Spleen (tissue), 11 donors: Measurements from ENCODE around the gene NDOR1. TPM values are rescaled to one million over a fixed set of nuclear protein-coding genes. Genes with fewer than 3 reads are reported as not detected.

Experiments
- DNase-seq: peaks from one replicate; pipeline ENCODE4 v3.0.0-alpha.2; 2020
- H3K27ac ChIP-seq, 8 donors: fragments of 200-600 bp; sonication (generic) in 7 of 8; 1 replicate in 4 of 8; 2 replicates in 4 of 8; pipeline versions ENCODE4 v1.5.0 to v1.8.0; 2016 to 2021; ENCODE audit warnings: inconsistent platforms in 4 of 8, mild to moderate bottlenecking in 4 of 8, moderate library complexity in 1 of 8
- H3K27me3 ChIP-seq, 7 donors: fragments of 200-600 bp; sonication (generic) in 6 of 7; replicated peaks in 1 of 7; 1 replicate in 4 of 7; 2 replicates in 3 of 7; pipeline versions ENCODE4 v1.5.0 to v1.8.0; 2016 to 2021; ENCODE audit warnings: inconsistent platforms in 3 of 7, mild to moderate bottlenecking in 1 of 7
- H3K36me3 ChIP-seq, 6 donors: fragments of 200-600 bp; sonication (generic) in 5 of 6; 1 replicate in 4 of 6; 2 replicates in 2 of 6; pipeline versions ENCODE4 v1.5.0 to v1.8.0; 2016 to 2021; ENCODE audit warnings: inconsistent platforms in 2 of 6
- H3K4me1 ChIP-seq, 6 donors: fragments of 200-600 bp; sonication (generic) in 5 of 6; 1 replicate in 3 of 6; 2 replicates in 3 of 6; pipeline versions ENCODE4 v1.5.0 to v1.8.0; 2016 to 2021; ENCODE audit warnings: inconsistent platforms in 3 of 6
- H3K4me3 ChIP-seq, 8 donors: fragments of 200-600 bp; sonication (generic) in 7 of 8; 1 replicate in 4 of 8; 2 replicates in 4 of 8; pipeline versions ENCODE4 v1.5.0 to v1.8.0; 2016 to 2021; ENCODE audit warnings: inconsistent platforms in 4 of 8, mild to moderate bottlenecking in 4 of 8, moderate library complexity in 2 of 8
- H3K9me3 ChIP-seq, 8 donors: fragments of 200-600 bp; sonication (generic) in 7 of 8; 1 replicate in 4 of 8; 2 replicates in 4 of 8; pipeline versions ENCODE4 v1.5.0 to v1.8.0; 2016 to 2021; ENCODE audit warnings: inconsistent platforms in 4 of 8
- CTCF ChIP-seq, 11 experiments: fragments of 200-600 bp in 7 of 11; fragments of 450-650 bp in 4 of 11; sonication (generic) in 4 of 11; IDR thresholded peaks in 8 of 11; conservative IDR thresholded peaks in 3 of 11; 1 replicate in 7 of 11; 2 replicates in 4 of 11; pipeline versions ENCODE4 v1.4.0 to v1.8.0; 2016 to 2021; ENCODE audit warnings: antibody characterized with exemption in 11 of 11, inconsistent platforms in 4 of 11, mild to moderate bottlenecking in 1 of 11
- POLR2A ChIP-seq, 3 donors: fragments of 450-650 bp; IDR thresholded peaks; one replicate each; pipeline ENCODE4 v1.5.1; 2017; ENCODE audit warnings: antibody characterized with exemption in 3 of 3, mild to moderate bottlenecking in 1 of 3
- POLR2AphosphoS5 ChIP-seq, 3 donors: sonication (generic); formaldehyde crosslinking; IDR thresholded peaks; one replicate each; pipeline ENCODE4 v1.5.1; 2017; ENCODE audit warnings: antibody characterized with exemption in 3 of 3
- WGBS, 5 donors: extraction: QIAGEN DNeasy Blood & Tissue Kit in 3 of 5; methylation state at CpG; one replicate each; pipeline versions ENCODE4 v1.1.5 to v1.1.7; 2013 to 2018; 5-methylcytosine and 5-hydroxymethylcytosine counted together
- intact Hi-C: fragments of 100-400 bp; cut with DNase I; formaldehyde crosslinking; loops from one replicate; pipeline ENCODE4 v1.15.0; 2023; ENCODE audit warnings: low total_unique reads
- polyA plus RNA-seq, 3 donors: library from polyadenylated mRNA; stranded (reverse); fragments of 200-250 nt; gene quantifications; one replicate each; pipeline ENCODE4 v1.2.1, GENCODE V29; 2013
- total RNA-seq, 7 donors: library from RNA; depleted of rRNA in 3 of 7; stranded (reverse); fragments of >200 nt in 3 of 7; fragmentation: NEBNext Ultra II Directional in 4 of 7; extraction: Animal tissue kit (Norgen Biotek cat#: 25700) in 4 of 7; gene quantifications; one replicate each; pipeline versions ENCODE4 v1.1.0 to v1.2.1, GENCODE V29; 2016 to 2021
- donor health status: healthy with polysubstance abuse.
- donor health status: DM: no; HTN: no; CAD: no; lungs with moderate emphysema.
- donor health status: DM: no; HTN: no; CAD: no.
- donor health status: Bipolar disorder and iron deficiency.
- donor health status: healthy.
- donor health status: DM: no; HTN: no; CAD: no.
- donor health status: DM: yes; HTN: yes; CAD: no.

The NDOR1 gene
- total and polyA plus RNA-seq, 10 donors, result 6.3 to 28.7 (median 19.5) TPM

- H3K27ac ChIP-seq, result no peak overlapping the region
- peaks cover 0 to 44% (median 9%) of the 10 kb centered on the region in 6 donors for H3K36me3 ChIP-seq
- no peaks in the 10 kb centered on the region for H3K9me3 ChIP-seq
- no peaks in the 10 kb centered on the region for H3K27me3 ChIP-seq
- TF ChIP-seq POLR2A (IDR thresholded peaks at IDR 0.05), result no peak
- TF ChIP-seq POLR2AphosphoS5 (IDR thresholded peaks at IDR 0.05), result no peak
- no peak for TF ChIP-seq CTCF (IDR thresholded peaks at IDR 0.05 in 8 of 11, conservative IDR thresholded peaks at IDR 0.05 in 3 of 11)
- DNase-seq, result no peak
- intact Hi-C loops, result no loop called here
- WGBS, 5 donors, result 77 to 89% (median 82%) methylated on average over 7 of the region's 7 CpGs
- peaks cover 30 to 62% (median 56%) of the 10 kb centered on the region in 6 donors for H3K4me1 ChIP-seq
- peak overlapping the region in 6 of 8 donors; percentile 91 to 99 (median 97) for H3K4me3 ChIP-seq
Observed at GRCh38 chr9:137206602-137207001, 1.1 kb downstream of the NDOR1 start.

GRCh38 chr9:137211532-137211931 is 6.0 kb downstream of the NDOR1 start:
- Histone ChIP-seq H3K27ac (no peak overlapping the region), H3K4me1 (peaks cover 4 to 19% (median 11%) of the 10 kb centered on the region in 6 donors), H3K27me3 (no peaks in the 10 kb centered on the region), H3K36me3 (peaks cover 0 to 87% (median 22%) of the 10 kb centered on the region in 6 donors), H3K4me3 (no peak overlapping the region), H3K9me3 (no peaks in the 10 kb centered on the region)
- TF ChIP-seq POLR2A (IDR thresholded peaks at IDR 0.05) (no peak), POLR2AphosphoS5 (IDR thresholded peaks at IDR 0.05) (peak in 1 of 3 donors; percentile 14), CTCF (IDR thresholded peaks at IDR 0.05 in 8 of 11, conservative IDR thresholded peaks at IDR 0.05 in 3 of 11) (no peak)
- intact Hi-C loops, result no loop called here
- no peak for DNase-seq
- WGBS, 5 donors, result 77 to 83% (median 80%) methylated on average over 13 of the region's 13 CpGs

- TF ChIP-seq POLR2A (IDR thresholded peaks at IDR 0.05), result no peak
- peak in 1 of 3 donors; percentile 26 for TF ChIP-seq POLR2AphosphoS5 (IDR thresholded peaks at IDR 0.05)
- peaks cover 0 to 19% (median 9%) of the 10 kb centered on the region in 6 donors for H3K4me1 ChIP-seq
- 83 to 93% (median 88%) methylated on average over 11 to 21 of the region's 21 CpGs for WGBS, 5 donors
- intact Hi-C loops, result no loop called here
- H3K4me3 ChIP-seq, result no peak overlapping the region
- no peaks in the 10 kb centered on the region for H3K9me3 ChIP-seq
- H3K36me3 ChIP-seq, result peaks cover 0 to 90% (median 23%) of the 10 kb centered on the region in 6 donors
- no peak overlapping the region for H3K27ac ChIP-seq
- H3K27me3 ChIP-seq, result no peaks in the 10 kb centered on the region
- DNase-seq, result no peak
Observed at GRCh38 chr9:137212520-137212919, 7.0 kb downstream of the NDOR1 start.

- no peak for TF ChIP-seq POLR2A (IDR thresholded peaks at IDR 0.05)
- TF ChIP-seq POLR2AphosphoS5 (IDR thresholded peaks at IDR 0.05), result peak in 2 of 3 donors; percentile 15 to 45
- TF ChIP-seq CTCF (IDR thresholded peaks at IDR 0.05 in 8 of 11, conservative IDR thresholded peaks at IDR 0.05 in 3 of 11), result no peak
- Histone ChIP-seq H3K27ac (no peak overlapping the region), H3K4me1 (peaks cover 0 to 22% (median 16%) of the 10 kb centered on the region in 6 donors), H3K36me3 (peaks cover 0 to 90% (median 23%) of the 10 kb centered on the region in 6 donors), H3K27me3 (no peaks in the 10 kb centered on the region), H3K4me3 (no peak overlapping the region), H3K9me3 (no peaks in the 10 kb centered on the region)
- 87 to 96% (median 92%) methylated on average over 31 to 49 of the region's 49 CpGs for WGBS, 5 donors
- intact Hi-C loops, result no loop called here
- DNase-seq, result no peak
Observed at GRCh38 chr9:137213160-137214060, 7.9 kb downstream of the NDOR1 start.
